ENCODE results near the gene NACC2. TPM values are rescaled to one million over a fixed set of nuclear protein-coding genes. Genes with fewer than 3 reads are reported as not detected.

Gene NACC2
- total and polyA plus RNA-seq, 2 donors (not counting 3 experiments of a cell fraction or from before 2014, with no cell fraction given), result 15.8 to 27.1 TPM

DNA sequence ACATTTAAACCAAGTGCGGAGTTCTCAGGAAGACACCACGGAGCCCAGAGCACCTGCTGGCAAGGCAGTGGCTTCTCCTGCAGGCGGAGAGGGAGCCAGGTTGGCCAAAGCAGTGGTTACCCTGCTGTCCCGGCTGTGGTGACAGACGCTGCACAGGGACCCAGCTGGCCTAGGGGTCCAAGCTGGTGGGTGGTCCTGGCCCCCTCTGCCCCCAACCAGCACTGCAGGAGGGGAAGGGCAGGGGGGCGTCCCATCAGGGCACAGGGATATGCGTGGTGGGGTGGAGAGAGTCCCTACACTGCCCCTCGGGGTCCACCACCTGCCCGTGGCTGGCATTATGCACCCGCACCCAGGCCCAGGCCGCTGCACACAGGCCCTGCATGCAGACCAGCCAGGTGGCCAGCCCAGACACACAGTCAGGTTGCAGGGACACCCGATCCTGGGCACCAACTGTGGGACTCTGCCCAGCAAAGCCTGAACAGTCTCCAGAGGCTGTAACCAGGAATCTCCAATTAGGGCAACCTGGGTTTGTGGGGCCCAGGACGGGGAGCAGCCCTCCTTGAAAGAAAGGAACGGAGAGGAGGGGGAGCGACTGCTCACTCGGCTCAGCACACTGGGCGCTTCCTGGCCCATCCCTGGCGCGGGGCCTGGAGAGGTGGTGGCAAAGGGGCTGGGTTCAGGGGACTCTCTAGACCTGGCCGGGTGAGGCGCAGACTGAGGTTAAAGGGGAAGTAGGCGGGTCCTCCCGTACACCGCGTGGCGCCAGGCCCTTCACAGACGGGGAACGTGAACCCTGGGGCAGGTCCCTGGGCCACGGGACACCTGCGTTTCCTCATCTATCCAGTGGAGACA lies 46.3 kb downstream of the NACC2 start:
- Histone ChIP-seq H3K27ac (ENCODE audit: insufficient read depth, low read depth, low read length) (no peak overlapping the region), H3K36me3 (ENCODE audit: control insufficient read depth in 2 of 2, extremely low read depth in 1 of 2, insufficient read depth in 2 of 2, low read length in 2 of 2) (peaks cover 3 to 19% of the 10 kb centered on the region in 2 experiments), H4K20me1 (replicated peaks; ENCODE audit: control insufficient read depth, extremely low read depth, insufficient read depth, low read length) (no peaks in the 10 kb centered on the region), H3K79me2 (ENCODE audit: control insufficient read depth, insufficient read depth, low read length) (peaks cover 25% of the 10 kb centered on the region), H3K9me3 (replicated peaks; ENCODE audit: control insufficient read depth, insufficient read depth, low read length) (no peaks in the 10 kb centered on the region), H3K9ac (replicated peaks; ENCODE audit: extremely low read depth, insufficient read depth, low read length) (no peak overlapping the region), H3K4me3 (replicated peaks in 1 of 3; ENCODE audit: insufficient read depth in 1 of 3, low read depth in 1 of 3, low read length in 3 of 3) (no peak overlapping the region), H3K4me2 (ENCODE audit: insufficient read depth, low read length) (no peak overlapping the region), H3K27me3 (ENCODE audit: control insufficient read depth in 2 of 2, insufficient read depth in 2 of 2, low read length in 2 of 2) (no peaks in the 10 kb centered on the region), H3K4me1 (ENCODE audit: control insufficient read depth, extremely low read depth, insufficient read depth, low read length) (peaks cover 29% of the 10 kb centered on the region), H3K9me1 (replicated peaks; ENCODE audit: control insufficient read depth, extremely low read depth, insufficient read depth, low read length) (no peaks in the 10 kb centered on the region), H2AFZ (ENCODE audit: low read depth, low read length) (no peak overlapping the region)
- no peak for TF ChIP-seq EZH2 (IDR thresholded peaks at IDR 0.05; ENCODE audit: borderline replicate concordance, low read depth, low read length, severe bottlenecking)
- TF ChIP-seq MAX (IDR thresholded peaks at IDR 0.05; ENCODE audit: insufficient read depth, insufficient read length), result no peak
- TF ChIP-seq, protein P1, sequence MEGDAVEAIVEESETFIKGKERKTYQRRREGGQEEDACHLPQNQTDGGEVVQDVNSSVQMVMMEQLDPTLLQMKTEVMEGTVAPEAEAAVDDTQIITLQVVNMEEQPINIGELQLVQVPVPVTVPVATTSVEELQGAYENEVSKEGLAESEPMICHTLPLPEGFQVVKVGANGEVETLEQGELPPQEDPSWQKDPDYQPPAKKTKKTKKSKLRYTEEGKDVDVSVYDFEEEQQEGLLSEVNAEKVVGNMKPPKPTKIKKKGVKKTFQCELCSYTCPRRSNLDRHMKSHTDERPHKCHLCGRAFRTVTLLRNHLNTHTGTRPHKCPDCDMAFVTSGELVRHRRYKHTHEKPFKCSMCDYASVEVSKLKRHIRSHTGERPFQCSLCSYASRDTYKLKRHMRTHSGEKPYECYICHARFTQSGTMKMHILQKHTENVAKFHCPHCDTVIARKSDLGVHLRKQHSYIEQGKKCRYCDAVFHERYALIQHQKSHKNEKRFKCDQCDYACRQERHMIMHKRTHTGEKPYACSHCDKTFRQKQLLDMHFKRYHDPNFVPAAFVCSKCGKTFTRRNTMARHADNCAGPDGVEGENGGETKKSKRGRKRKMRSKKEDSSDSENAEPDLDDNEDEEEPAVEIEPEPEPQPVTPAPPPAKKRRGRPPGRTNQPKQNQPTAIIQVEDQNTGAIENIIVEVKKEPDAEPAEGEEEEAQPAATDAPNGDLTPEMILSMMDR (IDR thresholded peaks at IDR 0.05; ENCODE audit: extremely low read depth in 1 of 2, insufficient read depth in 1 of 2, low read depth in 1 of 2, low read length in 2 of 2), result no peak
- TF ChIP-seq FOS (IDR thresholded peaks at IDR 0.05; ENCODE audit: borderline replicate concordance, insufficient read depth, low read length), result no peak
- no peak for TF ChIP-seq MYC (IDR thresholded peaks at IDR 0.05; ENCODE audit: low read depth, low read length)
- no peak for TF ChIP-seq GATA2 (IDR thresholded peaks at IDR 0.05; ENCODE audit: insufficient read depth, insufficient read length, low read depth, low read length)
- no peak for TF ChIP-seq POLR2AphosphoS5 (IDR thresholded peaks at IDR 0.05; ENCODE audit: insufficient read depth, low read depth, low read length)
- TF ChIP-seq JUN (IDR thresholded peaks at IDR 0.05; ENCODE audit: borderline replicate concordance, insufficient read depth, insufficient read length, low read depth), result no peak
- TF ChIP-seq POLR2A (IDR thresholded peaks at IDR 0.05; ENCODE audit: low read depth, low read length), result no peak
- no TSS peak for BruUV-seq (replicated peaks)
- intact Hi-C loops (cut with micrococcal nuclease) (no loop called here), dilution Hi-C loops (cut with MboI; ENCODE audit: extremely low pct_ligation_motif_present, low sequenced_read_pairs) (no loop called here)
- CTCF ChIA-PET, result interaction anchor here (1.1 to 1.4 kb wide), 3 partner anchors 11 to 82 kb away, joined by 3 to 6 read pairs (median 4); no protein-coding TSS in a partner anchor
- DNase-seq (ENCODE audit: low read depth, low spot score), result no peak
- POLR2A ChIA-PET, result no interaction called here
- no peak for FAIRE-seq
